Caco-2 (cell line): ENCODE data around the gene CADPS. TPM values are rescaled to one million over a fixed set of nuclear protein-coding genes. Genes with fewer than 3 reads are reported as not detected.

Experiments
- BruUV-seq: library from RNA; stranded (reverse); fragments of 400-500 nt; replicated peaks from 2 replicates; lab custom pipeline; 2021; lab: Mats Ljungman, UMichigan
- CTCF ChIA-PET: fragments of 300-600 bp; sonication (Branson Sonifier 250); formaldehyde crosslinking; loops from one replicate; lab custom pipeline; 2022; ENCODE audit warnings: antibody characterized with exemption; lab: Charles Lee
- POLR2A ChIA-PET: fragments of 300-600 bp; sonication (Branson Sonifier 250); formaldehyde crosslinking; loops from one replicate; lab custom pipeline; 2022; ENCODE audit warnings: antibody characterized with exemption; lab: Charles Lee
- DNase-seq, 2 experiments: peaks; one replicate each; pipeline versions ENCODE4 v3.0.0 to v3.0.0-alpha.2; 2020 to 2022
- H3K27me3 ChIP-seq: replicated peaks from 2 replicates; pipeline ENCODE4 v1.6.0; 2011; ENCODE audit warnings: low read length; ENCODE audit not compliant: control insufficient read depth, insufficient read depth
- H3K36me3 ChIP-seq: 2 replicates; pipeline ENCODE4 v1.5.1; 2011; ENCODE audit warnings: low read length; ENCODE audit not compliant: control insufficient read depth, insufficient read depth
- H3K4me1 ChIP-seq: fragments of 250-450 bp; sonication (Bioruptor Pico); 2 replicates; pipeline ENCODE4 v1.5.1; 2020; ENCODE audit warnings: mild to moderate bottlenecking
- H3K4me3 ChIP-seq: 2 replicates; pipeline ENCODE4 v1.5.1; 2011; ENCODE audit warnings: low read depth, mild to moderate bottlenecking, control low read depth, low read length
- H3K9me3 ChIP-seq: fragments of 250-450 bp; sonication (Bioruptor Pico); 2 replicates; pipeline ENCODE4 v1.5.1; 2020; ENCODE audit warnings: mild to moderate bottlenecking, moderate library complexity
- H3K27ac Mint-ChIP-seq: one replicate; pipeline ENCODE4 v1.8.0; 2022; ENCODE audit warnings: mixed read lengths; ENCODE audit not compliant: unreplicated experiment
- H3K27me3 Mint-ChIP-seq: one replicate; pipeline ENCODE4 v1.8.0; 2022; ENCODE audit warnings: mixed read lengths; ENCODE audit not compliant: insufficient read depth, unreplicated experiment
- H3K36me3 Mint-ChIP-seq: one replicate; pipeline ENCODE4 v1.8.0; 2022; ENCODE audit warnings: mild to moderate bottlenecking, mixed read lengths; ENCODE audit not compliant: insufficient read depth, unreplicated experiment
- H3K4me1 Mint-ChIP-seq: one replicate; pipeline ENCODE4 v1.8.0; 2022; ENCODE audit warnings: low read depth, mixed read lengths; ENCODE audit not compliant: unreplicated experiment
- H3K4me3 Mint-ChIP-seq: one replicate; pipeline ENCODE4 v1.8.0; 2022; ENCODE audit warnings: mild to moderate bottlenecking, moderate library complexity, mixed read lengths; ENCODE audit not compliant: unreplicated experiment
- H3K9me3 Mint-ChIP-seq: one replicate; pipeline ENCODE4 v1.8.0; 2022; ENCODE audit warnings: mixed read lengths; ENCODE audit not compliant: unreplicated experiment
- CTCF ChIP-seq, 2 experiments: fragments of 200-600 bp in 1 of 2; IDR thresholded peaks; 1 replicate in 1 of 2; 2 replicates in 1 of 2; pipeline versions ENCODE4 v1.5.1 to v1.8.0; 2011 to 2022; ENCODE audit warnings: antibody characterized with exemption in 1 of 2, control low read depth in 1 of 2, inconsistent platforms in 1 of 2, low read depth in 1 of 2, low read length in 1 of 2, mild to moderate bottlenecking in 1 of 2, moderate library complexity in 1 of 2; ENCODE audit not compliant: insufficient read depth in 1 of 2, severe bottlenecking in 1 of 2, unreplicated experiment in 1 of 2
- intact Hi-C: fragments of 100-400 bp; cut with micrococcal nuclease; formaldehyde crosslinking; loops from one replicate; pipeline ENCODE4 v1.10.0; 2022; ENCODE audit not compliant: unreplicated experiment
- total RNA-seq: library from RNA; stranded (reverse); gene quantifications from 2 replicates; pipeline ENCODE4 v1.2.3, GENCODE V29; 2022

Gene CADPS
- total RNA-seq, 1 experiment from 2014 or later, result not detected

GRCh38 chr3:62805106-62805505, 70.1 kb downstream of the CADPS start:
- ChIA-PET CTCF (no interaction called here), POLR2A (no interaction called here)
- no peaks in the 10 kb centered on the region for H3K4me1 Mint-ChIP-seq

DNA sequence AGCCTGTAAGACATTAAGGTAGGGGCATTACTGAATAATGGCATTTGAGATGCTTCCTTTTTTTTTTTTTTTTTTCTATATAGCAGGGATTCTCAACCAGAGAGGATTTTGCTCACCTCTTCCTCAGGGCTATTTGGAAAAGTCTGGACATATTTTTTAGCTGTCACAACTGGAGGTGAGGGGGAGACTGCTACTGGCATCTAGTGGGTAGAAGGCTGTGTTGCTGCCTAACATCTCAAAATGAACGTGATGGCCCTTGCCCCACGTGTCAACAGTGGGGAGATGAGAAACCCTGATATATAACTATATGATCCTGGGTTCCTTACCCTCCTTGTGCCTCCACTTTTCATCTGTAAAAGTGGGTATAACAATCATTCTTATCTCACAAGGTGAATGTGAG, 71.9 kb downstream of the CADPS start:
- Mint-ChIP-seq H3K27me3 (peaks cover 9% of the 10 kb centered on the region), H3K4me3 (no peak overlapping the region), H3K9me3 (no peaks in the 10 kb centered on the region), H3K4me1 (no peaks in the 10 kb centered on the region), H3K27ac (no peak overlapping the region), H3K36me3 (no peaks in the 10 kb centered on the region)
- intact Hi-C loops, result loop anchor here (2.0 kb wide), 1 partner anchor 136 kb away; no protein-coding TSS in a partner anchor
- no peak for DNase-seq
- no peaks in the 10 kb centered on the region for H3K36me3 ChIP-seq
- no peaks in the 10 kb centered on the region for H3K4me1 ChIP-seq
- no TSS peak for BruUV-seq
- H3K4me3 ChIP-seq, result no peak overlapping the region
- ChIA-PET CTCF (no interaction called here), POLR2A (no interaction called here)
- no peaks in the 10 kb centered on the region for H3K9me3 ChIP-seq
- TF ChIP-seq CTCF (IDR thresholded peaks at IDR 0.05; ENCODE audit: insufficient read depth in 1 of 2, low read depth in 1 of 2, low read length in 1 of 2, severe bottlenecking in 1 of 2, unreplicated experiment in 1 of 2), result no peak
- H3K27me3 ChIP-seq, result no peaks in the 10 kb centered on the region

More at GRCh38 chr3:62805106-62805505, 70.1 kb downstream of the CADPS start:
- H3K9me3 Mint-ChIP-seq, result no peaks in the 10 kb centered on the region
- no peak overlapping the region for H3K4me3 Mint-ChIP-seq
- no peak for TF ChIP-seq CTCF (IDR thresholded peaks at IDR 0.05; ENCODE audit: insufficient read depth in 1 of 2, low read depth in 1 of 2, low read length in 1 of 2, severe bottlenecking in 1 of 2, unreplicated experiment in 1 of 2)
- H3K4me3 ChIP-seq, result no peak overlapping the region
- H3K27me3 ChIP-seq, result no peaks in the 10 kb centered on the region
- no peaks in the 10 kb centered on the region for H3K9me3 ChIP-seq
- no peak for DNase-seq
- H3K27me3 Mint-ChIP-seq, result peaks cover 17% of the 10 kb centered on the region
- intact Hi-C loops, result no loop called here
- H3K36me3 Mint-ChIP-seq, result no peaks in the 10 kb centered on the region
- H3K27ac Mint-ChIP-seq, result no peak overlapping the region
- no peaks in the 10 kb centered on the region for H3K4me1 ChIP-seq
- no peaks in the 10 kb centered on the region for H3K36me3 ChIP-seq
- no TSS peak for BruUV-seq

DNA sequence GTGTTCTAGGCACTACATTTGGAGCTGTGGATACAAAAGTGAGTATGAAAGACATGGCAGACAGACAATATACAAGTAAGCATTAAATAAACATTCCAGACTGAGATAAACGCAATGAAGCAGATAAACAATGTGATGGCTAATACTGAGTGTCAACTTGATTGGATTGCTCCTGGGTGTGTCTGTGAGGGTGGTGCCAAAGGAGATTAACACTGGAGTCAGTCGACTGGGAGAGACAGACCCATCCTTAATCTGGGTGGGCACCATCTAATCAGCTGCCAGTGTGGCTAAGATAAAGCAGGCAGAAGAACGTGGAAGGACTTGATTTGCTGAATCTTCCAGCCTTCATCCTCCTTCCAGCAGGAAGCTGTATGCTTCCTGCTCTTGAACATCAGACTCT, 77.2 kb downstream of the CADPS start:
- no peaks in the 10 kb centered on the region for H3K4me1 Mint-ChIP-seq
- TF ChIP-seq CTCF (IDR thresholded peaks at IDR 0.05; ENCODE audit: insufficient read depth in 1 of 2, low read depth in 1 of 2, low read length in 1 of 2, severe bottlenecking in 1 of 2, unreplicated experiment in 1 of 2), result no peak
- Histone ChIP-seq H3K9me3 (no peaks in the 10 kb centered on the region), H3K4me3 (no peak overlapping the region), H3K36me3 (no peaks in the 10 kb centered on the region), H3K27me3 (no peaks in the 10 kb centered on the region), H3K4me1 (no peaks in the 10 kb centered on the region)
- CTCF ChIA-PET, result no interaction called here
- no peaks in the 10 kb centered on the region for H3K9me3 Mint-ChIP-seq
- no peaks in the 10 kb centered on the region for H3K36me3 Mint-ChIP-seq
- intact Hi-C loops, result no loop called here
- POLR2A ChIA-PET, result no interaction called here
- peaks cover 2% of the 10 kb centered on the region for H3K27me3 Mint-ChIP-seq
- no peak overlapping the region for H3K27ac Mint-ChIP-seq
- DNase-seq, result no peak
- no peak overlapping the region for H3K4me3 Mint-ChIP-seq
- BruUV-seq, result no TSS peak
